Left kidney (tissue), 2 donors: ENCODE data around the gene GPR141. TPM values are rescaled to one million over a fixed set of nuclear protein-coding genes. Genes with fewer than 3 reads are reported as not detected.

Experiments
- DNase-seq: peaks from one replicate; pipeline ENCODE4 v3.0.0-alpha.2; 2013
- polyA plus RNA-seq: library from polyadenylated mRNA; unstranded; fragments of 120-200 nt; gene quantifications from one replicate; pipeline ENCODE4 v1.2.1, GENCODE V29; 2013; ENCODE audit not compliant: insufficient read length

The GPR141 gene
- polyA plus RNA-seq, 1 donor, result not detected

GRCh38 chr7:37786741-37787569 is 103.4 kb downstream of the GPR141 start:
- no peak for DNase-seq

Other genes starting within 250 kb of the GPR141 start
- gene ELMO1, start 234.9 kb upstream of the GPR141 start, polyA plus RNA-seq, result 9.8 TPM
- not detected for gene NME8, start 164.8 kb downstream of the GPR141 start, polyA plus RNA-seq
- 2.2 TPM for gene SFRP4, start 233.1 kb downstream of the GPR141 start, polyA plus RNA-seq
- gene EPDR1, start 236.9 kb downstream of the GPR141 start, polyA plus RNA-seq, result 20.2 TPM